Stimulated activated CD8-positive, alpha-beta memory T cell treated with anti-CD3 and anti-CD28 coated beads, Interleukin-4, amount 100 ng/mL, for 4 hours (primary cell): ENCODE data around the gene NDFIP1.
A peak's percentile ranks its signal among the peaks of the same experiment; 100 is the strongest.
"Not testable (repeated sequence)": the region's sequence is repeated elsewhere in the genome, so short reads cannot be mapped to it uniquely, and the experiment has no call there.

Experiments used
- DNase-seq, 2 donors: peaks; one replicate each; pipeline ENCODE4 v3.0.0-alpha.2; 2020; ENCODE audit warnings: low read depth in 2 of 2, low spot score in 1 of 2

NDFIP1 gene, protein sequence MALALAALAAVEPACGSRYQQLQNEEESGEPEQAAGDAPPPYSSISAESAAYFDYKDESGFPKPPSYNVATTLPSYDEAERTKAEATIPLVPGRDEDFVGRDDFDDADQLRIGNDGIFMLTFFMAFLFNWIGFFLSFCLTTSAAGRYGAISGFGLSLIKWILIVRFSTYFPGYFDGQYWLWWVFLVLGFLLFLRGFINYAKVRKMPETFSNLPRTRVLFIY

GRCh38 chr5:142108432-142109330, at the start of gene NDFIP1:
TSS of gene NDFIP1 (plus strand) at chr5:142108779. CDS start at chr5:142108975, 196 bp downstream.
- peak; percentile 61 to 66 for DNase-seq

DNA sequence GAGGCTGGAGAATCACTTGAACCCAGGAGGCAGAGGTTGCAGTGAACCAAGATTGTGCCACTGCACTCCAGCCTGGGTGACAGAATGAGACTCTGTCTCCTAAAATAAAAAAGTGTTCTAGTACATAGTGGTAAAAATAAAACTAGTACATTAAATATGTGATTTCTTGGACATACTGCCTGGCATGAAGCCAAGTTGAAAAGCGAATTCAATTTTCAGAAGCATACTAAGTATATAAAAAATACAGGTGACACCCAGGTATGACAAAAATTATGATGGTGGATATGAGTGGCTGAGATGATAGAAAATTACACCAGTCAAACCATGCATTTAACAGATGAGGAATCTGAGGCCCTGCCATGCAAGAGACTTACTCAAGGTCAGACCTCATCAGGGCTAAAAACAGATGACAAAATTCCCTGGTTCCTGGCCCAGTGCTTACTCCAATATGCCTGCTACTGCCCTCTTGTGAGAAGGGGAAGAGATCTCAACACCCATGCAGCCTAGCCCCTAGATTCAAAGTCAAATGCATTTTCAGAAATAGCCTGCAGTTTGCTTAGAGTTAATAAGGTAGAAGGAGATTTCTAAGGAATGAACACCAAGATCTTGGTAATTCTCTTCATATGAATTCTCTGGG, 49.2 kb upstream of the NDFIP1 start:
- DNase-seq: no peak

DNA sequence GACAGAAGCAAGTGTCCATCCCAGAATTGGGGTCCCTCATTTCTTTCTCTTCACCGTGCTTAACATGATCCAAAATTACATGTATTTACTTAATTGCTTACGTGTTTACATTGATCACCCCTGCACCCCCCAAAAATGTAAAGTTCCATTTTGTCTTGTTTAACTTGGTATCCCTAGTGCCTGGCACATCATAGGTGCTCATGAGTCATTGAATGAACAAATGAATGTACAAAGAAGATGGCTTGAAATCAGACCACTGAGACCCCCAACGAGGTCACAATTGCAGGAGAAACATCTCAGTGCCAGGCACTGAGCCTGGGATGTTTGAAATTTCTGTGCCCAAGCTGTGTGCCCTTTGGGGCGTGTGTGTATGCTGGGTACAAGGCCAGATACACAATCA, 45.2 kb upstream of the NDFIP1 start:
- DNase-seq: no peak

DNA sequence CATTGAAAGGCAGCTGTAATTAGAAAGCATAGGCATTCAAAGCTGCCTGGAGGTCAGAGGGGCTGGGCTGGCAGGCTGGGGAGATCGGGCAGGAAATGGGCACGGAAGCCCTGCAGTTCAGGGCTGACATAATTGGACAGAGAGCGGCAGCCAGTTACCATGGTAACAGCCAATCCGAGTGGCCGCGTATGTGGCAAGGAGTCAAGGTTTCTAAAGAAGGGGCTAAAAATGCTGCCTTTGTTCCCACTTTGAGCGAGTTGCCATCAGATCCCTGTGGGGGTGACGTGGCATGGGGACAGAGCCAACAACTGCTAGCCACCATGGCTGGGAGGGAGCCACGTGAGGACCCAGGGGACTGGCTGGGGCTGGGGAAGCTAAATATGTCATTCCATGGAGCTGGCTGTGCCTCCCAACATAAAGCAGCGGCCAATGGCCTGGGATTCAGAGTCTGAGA, 44.7 kb upstream of the NDFIP1 start:
- DNase-seq: no peak

DNA sequence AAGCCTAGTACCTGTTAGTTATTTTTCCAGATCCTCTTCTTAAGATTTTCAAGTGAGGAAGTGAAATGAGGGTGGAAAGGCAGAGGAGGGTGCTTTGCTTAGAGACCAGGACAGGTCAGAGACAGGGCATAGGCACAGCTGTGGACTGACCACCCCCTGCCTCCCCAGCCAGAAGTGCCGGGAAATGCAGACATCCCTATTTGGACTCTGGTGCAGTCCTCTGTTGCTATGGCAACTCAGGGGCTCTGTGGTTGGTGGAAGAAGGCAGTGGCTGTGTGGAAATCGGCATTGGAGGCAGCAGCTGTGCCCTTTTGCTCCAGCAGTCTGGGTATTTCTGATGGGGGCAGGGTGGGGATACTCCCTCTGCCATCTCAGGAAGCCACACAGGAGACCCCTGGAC, 43.3 kb upstream of the NDFIP1 start:
- no peak for DNase-seq

DNA sequence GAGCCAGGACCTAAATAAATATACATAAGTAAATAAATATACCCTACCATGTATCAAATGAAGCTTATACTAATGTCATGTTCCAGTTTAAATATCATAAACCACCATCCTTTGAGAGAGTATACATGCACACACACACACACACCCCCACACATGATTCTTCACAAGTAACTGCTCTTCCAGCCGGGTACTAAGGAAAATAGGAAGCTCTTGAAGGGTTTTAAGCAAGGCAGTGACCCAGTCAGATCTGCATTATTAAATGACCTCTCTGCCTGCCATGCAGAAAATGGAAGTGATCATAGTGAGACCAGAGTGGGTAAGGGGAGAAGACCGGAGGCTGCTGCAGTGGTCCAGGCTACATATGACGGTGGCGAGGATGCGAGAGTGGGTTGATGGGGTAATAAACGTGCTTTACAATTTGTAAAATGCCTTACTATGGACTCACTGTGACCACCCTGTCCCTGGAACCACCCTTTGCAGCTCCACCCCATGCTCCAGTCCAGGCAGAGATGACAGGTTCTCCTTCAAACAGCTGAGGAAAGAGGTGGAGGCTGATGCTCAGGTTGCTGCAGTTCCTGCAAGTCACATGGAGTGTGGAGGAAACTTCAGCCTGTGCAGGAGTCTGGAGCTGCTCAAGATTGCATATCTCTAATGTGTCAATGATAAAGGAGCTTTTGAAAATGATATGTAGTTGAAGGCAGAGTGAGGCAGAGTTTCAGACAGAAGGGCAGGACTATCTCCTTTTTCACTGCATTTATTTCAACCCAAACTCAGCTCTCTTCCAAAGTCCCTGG, 38.8 kb upstream of the NDFIP1 start:
- DNase-seq: no peak

- DNase-seq: no peak
These were observed 37.8 kb upstream of the NDFIP1 start for GRCh38 chr5:142070734-142071133.

DNA sequence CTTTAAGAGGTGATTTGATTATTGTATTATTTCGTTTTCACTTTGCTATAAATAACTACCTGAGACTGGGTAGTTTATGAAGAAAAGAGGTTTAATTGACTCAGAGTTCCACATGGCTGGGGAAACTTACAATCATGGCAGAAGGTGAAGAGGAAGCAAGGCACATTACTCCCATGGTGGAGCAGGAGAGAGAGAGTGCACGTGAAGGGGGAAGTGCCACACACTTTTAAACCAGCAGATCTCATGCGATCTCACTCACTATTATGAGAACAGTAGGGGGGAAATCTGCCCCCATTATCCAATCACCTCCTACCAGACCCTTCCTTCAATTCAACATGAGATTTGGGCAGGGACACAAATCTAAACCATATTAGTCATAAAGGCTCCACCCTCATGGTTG, 36.1 kb upstream of the NDFIP1 start:
- no peak for DNase-seq

GRCh38 chr5:142073362-142073988, 35.1 kb upstream of the NDFIP1 start:
- DNase-seq: no peak

DNA sequence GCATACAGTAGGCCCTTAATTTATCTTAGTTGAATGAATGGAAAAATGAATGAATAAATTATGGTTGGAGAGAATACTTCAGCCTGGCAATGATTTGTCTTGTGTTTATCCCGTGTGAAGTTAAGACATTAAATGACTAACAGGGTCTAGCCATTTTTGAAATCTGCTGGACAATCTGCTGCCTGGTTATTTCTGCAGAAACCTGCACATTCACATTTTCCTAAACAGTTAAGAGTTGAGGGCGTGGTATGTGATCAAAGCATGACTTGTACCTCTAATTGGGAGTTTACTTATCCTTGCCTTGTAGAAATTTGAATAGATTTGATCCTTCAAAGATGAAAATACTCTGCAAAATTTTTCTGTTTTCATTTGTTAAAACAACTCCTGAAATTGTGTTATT, 34.6 kb upstream of the NDFIP1 start:
- DNase-seq: no peak

- no peak for DNase-seq
These were observed 30.4 kb upstream of the NDFIP1 start for GRCh38 chr5:142078221-142078620.

GRCh38 chr5:142078706-142079105, 29.9 kb upstream of the NDFIP1 start:
- DNase-seq: no peak

DNA sequence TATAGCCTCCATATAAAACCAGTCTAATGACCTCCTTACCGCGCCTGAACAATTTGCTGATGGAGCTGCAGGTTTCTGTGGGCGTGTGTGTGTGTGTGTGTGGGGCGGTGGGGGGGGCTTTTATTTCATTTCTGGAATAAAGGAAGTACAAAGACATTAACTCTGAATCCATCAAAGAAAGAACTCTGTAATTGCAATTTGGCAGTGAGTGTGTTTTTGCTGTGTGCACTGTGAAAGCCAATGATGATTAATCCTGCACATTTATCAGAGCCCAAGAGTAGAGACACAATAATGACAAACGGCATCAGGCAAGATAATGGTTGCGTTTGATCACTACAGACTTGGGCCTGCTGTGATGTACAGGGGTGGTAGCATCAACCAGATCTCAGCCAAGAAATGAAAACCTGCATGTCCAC, 29.3 kb upstream of the NDFIP1 start:
- no peak for DNase-seq

DNA sequence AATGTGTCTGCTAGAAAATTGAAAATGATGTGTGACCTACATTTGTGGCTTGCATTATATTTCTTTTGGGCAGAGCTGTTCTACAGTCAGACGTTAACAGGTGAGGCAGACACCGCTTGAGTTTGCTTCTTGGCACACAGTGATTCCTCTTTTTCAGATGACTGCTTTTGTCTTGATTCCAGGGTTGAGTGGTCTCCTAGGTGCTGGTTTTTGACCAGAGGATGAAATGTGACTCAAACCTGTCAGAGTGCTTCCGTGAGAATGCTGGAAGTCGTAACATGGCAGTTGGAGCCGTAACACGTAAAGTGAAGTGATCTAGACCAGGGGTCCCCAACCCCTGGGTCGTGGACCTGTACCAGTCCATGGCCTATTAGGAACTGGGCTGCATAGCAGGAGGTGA, 28.3 kb upstream of the NDFIP1 start:
- no peak for DNase-seq

DNA sequence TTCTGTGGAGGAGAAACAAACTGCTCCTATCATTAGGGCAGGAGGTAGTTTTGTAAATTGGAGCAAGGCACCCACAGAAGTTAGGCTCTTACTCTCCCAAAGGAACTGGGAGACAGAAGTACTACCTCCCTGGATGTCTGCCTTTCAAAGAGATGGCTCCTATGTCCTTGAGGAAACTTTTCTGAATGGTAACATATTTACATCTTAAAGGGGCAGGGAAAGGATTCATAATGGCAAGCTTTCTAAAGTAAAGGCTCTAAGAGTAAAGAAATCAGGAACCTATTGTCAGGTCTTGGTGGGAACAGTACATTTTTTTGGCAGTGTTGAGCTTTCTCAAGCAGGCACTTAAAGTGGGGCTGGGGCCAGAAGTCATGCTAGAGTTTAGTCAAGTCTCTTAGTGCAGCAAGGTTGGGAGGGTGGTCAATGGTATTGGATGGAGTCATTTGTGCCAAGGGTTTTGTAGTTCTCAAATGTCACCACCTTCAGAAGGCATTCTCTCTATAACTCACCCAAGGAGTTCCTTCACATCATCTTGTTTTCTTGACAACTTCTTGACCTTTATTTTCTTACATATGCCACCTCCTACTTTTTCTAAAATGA, 26.3 kb upstream of the NDFIP1 start:
- DNase-seq: no peak

GRCh38 chr5:142086229-142086628, 22.4 kb upstream of the NDFIP1 start:
- DNase-seq: no peak

- no peak for DNase-seq
These were observed 21.9 kb upstream of the NDFIP1 start for GRCh38 chr5:142086679-142087078.

DNA sequence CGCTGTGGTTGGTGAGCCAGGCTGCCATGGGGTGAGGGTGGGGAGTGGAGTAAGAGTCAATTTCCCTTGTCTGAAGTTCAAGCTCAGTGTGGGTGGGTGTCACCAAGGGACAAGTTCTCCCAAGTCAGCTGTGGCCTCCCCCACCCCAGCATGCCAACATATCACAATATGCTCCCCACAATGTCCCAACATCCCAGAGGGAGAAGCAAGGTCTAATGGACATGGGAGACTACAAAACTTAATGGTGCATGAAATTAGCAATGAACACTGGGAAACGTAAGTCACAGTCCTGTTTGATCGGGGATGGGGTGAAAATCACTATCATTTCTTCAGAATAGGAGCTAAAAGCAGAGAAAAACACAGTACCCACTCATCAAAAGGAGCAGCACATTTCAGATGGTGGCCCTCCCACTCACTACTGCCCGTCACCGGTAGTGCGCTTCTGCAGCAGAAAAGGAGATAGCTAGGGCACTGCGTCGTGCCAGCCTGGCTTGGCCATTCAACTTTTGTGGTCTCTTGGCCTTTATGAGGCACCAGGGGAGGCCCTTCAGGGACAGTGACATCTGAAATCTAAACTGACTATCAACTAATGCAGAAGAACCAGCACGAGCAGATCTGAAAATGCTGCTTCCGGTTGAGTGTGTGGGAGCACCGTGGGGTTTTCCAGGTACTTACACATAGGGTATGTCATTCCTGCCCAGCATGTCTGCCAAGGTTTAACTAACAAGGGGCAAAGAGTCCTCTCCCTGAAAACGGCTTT, 20.5 kb upstream of the NDFIP1 start:
- DNase-seq: no peak

- DNase-seq: not testable (repeated sequence)
These were observed 19.6 kb upstream of the NDFIP1 start for GRCh38 chr5:142088855-142089479.
